ENCODE data around the gene COMMD3. TPM values are rescaled to one million over a fixed set of nuclear protein-coding genes. Genes with fewer than 3 reads are reported as not detected.
A peak's percentile ranks its signal among the peaks of the same experiment; 100 is the strongest.
"Not testable (repeated sequence)": the region's sequence is repeated elsewhere in the genome, so short reads cannot be mapped to it uniquely, and the experiment has no call there.

Gene COMMD3
- total RNA-seq, 1 donor from 2014 or later: 68.2 TPM

GRCh38 chr10:22346096-22346661 is 30.0 kb downstream of the COMMD3 start:
- ATAC-seq (ENCODE audit: low read depth): no peak
- Mint-ChIP-seq H3K36me3 (ENCODE audit: low read depth) (no peaks in the 10 kb centered on the region), H3K9me3 (peaks cover 3% of the 10 kb centered on the region), H3K4me3 (peak overlapping the region; percentile 19), H3K4me1 (peaks cover 19% of the 10 kb centered on the region), H3K27me3 (peaks cover 44% of the 10 kb centered on the region), H3K27ac (peak overlapping the region; percentile 30)
- no peak for DNase-seq
- POLR2A ChIA-PET: interaction anchor here (1.4 kb wide), 1 partner anchor 84 kb away, joined by 3 read pairs; no protein-coding TSS in a partner anchor
- intact Hi-C loops (cut with micrococcal nuclease): no loop called here
- no peak for TF ChIP-seq CTCF (IDR thresholded peaks at IDR 0.05)
- CTCF ChIA-PET: interaction anchor here (1.1 kb wide), 1 partner anchor 850 kb away, joined by 3 read pairs; no protein-coding TSS in a partner anchor

GRCh38 chr10:22349755-22350154 is 33.6 kb downstream of the COMMD3 start:
- TF ChIP-seq CTCF (IDR thresholded peaks at IDR 0.05): no peak
- ChIA-PET CTCF (no interaction called here), POLR2A (interaction anchor here (0.7 to 1.2 kb wide), 4 partner anchors 20 to 355 kb away, joined by 3 to 5 read pairs (median 4); partner anchors contain the start of gene COMMD3)
- Mint-ChIP-seq H3K36me3 (ENCODE audit: low read depth) (no peaks in the 10 kb centered on the region), H3K27ac (no peak overlapping the region), H3K4me1 (peaks cover 4% of the 10 kb centered on the region), H3K9me3 (peaks cover 1% of the 10 kb centered on the region), H3K27me3 (peaks cover 26% of the 10 kb centered on the region), H3K4me3 (no peak overlapping the region)
- ATAC-seq (ENCODE audit: low read depth) (no peak), DNase-seq (no peak)
- intact Hi-C loops (cut with micrococcal nuclease): no loop called here

GRCh38 chr10:22351131-22351703 is 35.0 kb downstream of the COMMD3 start:
- no peak for DNase-seq
- H3K4me1 Mint-ChIP-seq: no peaks in the 10 kb centered on the region
- H3K4me3 Mint-ChIP-seq: no peak overlapping the region
- H3K27ac Mint-ChIP-seq: no peak overlapping the region
- CTCF ChIA-PET: no interaction called here
- intact Hi-C loops (cut with micrococcal nuclease): no loop called here
- peaks cover 18% of the 10 kb centered on the region for H3K27me3 Mint-ChIP-seq
- no peaks in the 10 kb centered on the region for H3K36me3 Mint-ChIP-seq (ENCODE audit: low read depth)
- H3K9me3 Mint-ChIP-seq: no peaks in the 10 kb centered on the region
- POLR2A ChIA-PET: no interaction called here
- no peak for TF ChIP-seq CTCF (IDR thresholded peaks at IDR 0.05)
- no peak for ATAC-seq (ENCODE audit: low read depth)

GRCh38 chr10:22356324-22356873 is 40.2 kb downstream of the COMMD3 start:
- Mint-ChIP-seq H3K27me3 (peaks cover 8% of the 10 kb centered on the region), H3K4me1 (no peaks in the 10 kb centered on the region), H3K27ac (no peak overlapping the region), H3K4me3 (no peak overlapping the region), H3K9me3 (no peaks in the 10 kb centered on the region), H3K36me3 (ENCODE audit: low read depth) (no peaks in the 10 kb centered on the region)
- ChIA-PET POLR2A (no interaction called here), CTCF (no interaction called here)
- DNase-seq (no peak), ATAC-seq (ENCODE audit: low read depth) (no peak)
- intact Hi-C loops (cut with micrococcal nuclease): no loop called here
- TF ChIP-seq CTCF (IDR thresholded peaks at IDR 0.05): no peak

- intact Hi-C loops (cut with micrococcal nuclease); H3K4me1 Mint-ChIP-seq; H3K4me3 Mint-ChIP-seq; DNase-seq; H3K36me3 Mint-ChIP-seq (ENCODE audit: low read depth); ATAC-seq (ENCODE audit: low read depth); POLR2A ChIA-PET; CTCF ChIA-PET; H3K9me3 Mint-ChIP-seq; H3K27me3 Mint-ChIP-seq; H3K27ac Mint-ChIP-seq: not testable (repeated sequence)
Observed at GRCh38 chr10:22357770-22358169, 41.6 kb downstream of the COMMD3 start.

Measured in activated B cell treated with CpG ODN at 0.5 μM for 24 hours (primary cell).